Body of pancreas (tissue), 4 donors: ENCODE data around the gene CAMK1D.

Experiments used
- POLR2A ChIP-seq, 3 donors: fragments of 450-650 bp; IDR thresholded peaks; one replicate each; pipeline ENCODE4 v1.6.1; 2016; ENCODE audit warnings: antibody characterized with exemption in 3 of 3, mild to moderate bottlenecking in 2 of 3
- TF ChIP-seq, protein P1 (sequence below), 7 experiments: fragments of 450-650 bp in 4 of 7; fragments of 200-600 bp in 3 of 7; sonication (generic) in 3 of 7; IDR thresholded peaks; one replicate each; pipeline ENCODE4 v1.5.1; 2016 to 2019; ENCODE audit warnings: antibody characterized with exemption in 7 of 7

GRCh38 chr10:12355384-12355783 lies 6.0 kb downstream of the CAMK1D start:
- TF ChIP-seq, protein P1, sequence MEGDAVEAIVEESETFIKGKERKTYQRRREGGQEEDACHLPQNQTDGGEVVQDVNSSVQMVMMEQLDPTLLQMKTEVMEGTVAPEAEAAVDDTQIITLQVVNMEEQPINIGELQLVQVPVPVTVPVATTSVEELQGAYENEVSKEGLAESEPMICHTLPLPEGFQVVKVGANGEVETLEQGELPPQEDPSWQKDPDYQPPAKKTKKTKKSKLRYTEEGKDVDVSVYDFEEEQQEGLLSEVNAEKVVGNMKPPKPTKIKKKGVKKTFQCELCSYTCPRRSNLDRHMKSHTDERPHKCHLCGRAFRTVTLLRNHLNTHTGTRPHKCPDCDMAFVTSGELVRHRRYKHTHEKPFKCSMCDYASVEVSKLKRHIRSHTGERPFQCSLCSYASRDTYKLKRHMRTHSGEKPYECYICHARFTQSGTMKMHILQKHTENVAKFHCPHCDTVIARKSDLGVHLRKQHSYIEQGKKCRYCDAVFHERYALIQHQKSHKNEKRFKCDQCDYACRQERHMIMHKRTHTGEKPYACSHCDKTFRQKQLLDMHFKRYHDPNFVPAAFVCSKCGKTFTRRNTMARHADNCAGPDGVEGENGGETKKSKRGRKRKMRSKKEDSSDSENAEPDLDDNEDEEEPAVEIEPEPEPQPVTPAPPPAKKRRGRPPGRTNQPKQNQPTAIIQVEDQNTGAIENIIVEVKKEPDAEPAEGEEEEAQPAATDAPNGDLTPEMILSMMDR (IDR thresholded peaks at IDR 0.05) = no peak
- no peak for TF ChIP-seq POLR2A (IDR thresholded peaks at IDR 0.05)
